ENCODE data around the gene MORN3.
"Not testable (repeated sequence)": the region's sequence is repeated elsewhere in the genome, so short reads cannot be mapped to it uniquely, and the experiment has no call there.

Gene MORN3

DNA sequence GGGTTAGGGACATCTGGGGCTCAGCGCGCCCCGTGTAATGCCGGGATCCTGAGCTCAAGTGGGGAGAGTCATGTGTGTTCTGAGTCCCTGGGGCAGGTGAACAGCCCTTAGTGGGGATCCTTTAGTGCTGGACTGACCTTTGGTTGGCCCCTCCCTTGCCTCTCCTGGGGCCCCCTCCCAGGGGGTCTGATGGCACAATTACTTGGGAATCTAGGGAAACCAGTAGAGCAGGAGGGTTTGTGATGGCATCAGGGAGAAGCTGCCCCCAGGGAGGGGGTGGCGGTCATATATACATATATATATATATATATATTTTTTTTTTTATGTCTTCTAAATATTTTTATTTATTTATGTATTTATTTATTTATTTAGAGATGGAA lies at the start of gene MORN3:
Gene MORN3, minus strand, starts transcription at position 134 of the 380 bp plus-strand sequence. CDS start 171 bp downstream, outside the sequence.
- DNase-seq (ENCODE audit: low read depth, low spot score): peak; percentile 62

GRCh38 chr12:121718653-121719239 lies 49.3 kb upstream of the MORN3 start:
- peak; percentile 26 for DNase-seq (ENCODE audit: low read depth, low spot score)

- peak; percentile 77 for DNase-seq (ENCODE audit: low read depth, low spot score)
Observed at GRCh38 chr12:121717041-121717699, 47.7 kb upstream of the MORN3 start.

DNA sequence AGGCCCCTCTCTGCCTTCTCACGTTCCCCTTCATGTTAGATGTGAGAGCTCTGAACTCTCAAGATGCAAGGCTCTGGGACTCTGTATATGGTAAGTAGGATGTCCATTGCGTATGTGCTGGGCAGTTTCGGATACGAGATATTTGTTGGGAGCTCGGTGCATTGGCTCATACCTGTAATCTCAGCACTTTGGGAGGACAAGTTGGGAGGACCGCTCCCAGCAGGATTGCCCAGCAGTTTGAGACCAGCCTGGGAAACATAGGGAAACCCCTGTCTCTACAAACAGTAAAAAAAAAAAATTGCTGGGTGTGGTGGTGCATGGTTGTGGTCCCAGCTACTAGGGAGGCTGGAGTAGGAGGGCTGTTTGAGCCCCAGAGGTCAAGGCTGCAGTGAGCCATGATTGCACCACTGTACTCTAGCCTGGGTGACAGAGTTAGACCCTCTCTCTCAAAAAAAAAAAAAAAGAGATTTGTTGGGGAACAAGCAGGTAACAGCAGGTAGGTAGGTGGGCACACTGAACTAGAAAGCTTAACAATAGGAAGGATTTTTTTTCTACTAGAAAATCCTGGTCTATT lies 46.5 kb upstream of the MORN3 start:
- DNase-seq (ENCODE audit: low read depth, low spot score): no peak

DNA sequence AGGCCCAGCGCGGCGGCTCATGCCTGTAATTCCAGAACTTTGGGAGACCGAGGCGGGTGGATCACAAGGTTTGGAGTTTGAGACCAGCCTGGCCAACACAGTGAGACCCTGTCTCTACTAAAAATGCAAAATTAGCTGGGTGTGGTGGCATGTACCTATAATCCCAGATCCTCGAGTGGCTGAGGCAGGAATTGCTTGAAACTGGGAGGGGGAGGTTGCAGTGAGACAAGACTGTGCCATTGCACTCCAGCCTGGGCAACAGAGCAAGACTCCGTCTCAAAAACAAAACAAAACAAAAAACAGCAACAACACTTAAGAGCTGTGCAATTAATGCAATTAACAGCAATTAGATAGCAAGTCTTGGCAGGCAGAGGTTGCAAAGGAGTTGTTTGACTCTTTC lies 45.6 kb upstream of the MORN3 start:
- DNase-seq (ENCODE audit: low read depth, low spot score): not testable (repeated sequence)

GRCh38 chr12:121713793-121714192 lies 44.3 kb upstream of the MORN3 start:
- no peak for DNase-seq (ENCODE audit: low read depth, low spot score)

- DNase-seq (ENCODE audit: low read depth, low spot score): peak; percentile 16
Observed at GRCh38 chr12:121713257-121713777, 43.9 kb upstream of the MORN3 start.

- peak; percentile 64 for DNase-seq (ENCODE audit: low read depth, low spot score)
Observed at GRCh38 chr12:121712461-121713256, 43.2 kb upstream of the MORN3 start, which contains the start of gene TMEM120B. TMEM120B (plus strand) TSS chr12:121712752; CDS start chr12:121712896, 144 bp downstream.

GRCh38 chr12:121712190-121712460 lies 42.7 kb upstream of the MORN3 start:
- peak; percentile 70 for DNase-seq (ENCODE audit: low read depth, low spot score)

GRCh38 chr12:121711361-121712189 lies 42.1 kb upstream of the MORN3 start:
- no peak for DNase-seq (ENCODE audit: low read depth, low spot score)

DNA sequence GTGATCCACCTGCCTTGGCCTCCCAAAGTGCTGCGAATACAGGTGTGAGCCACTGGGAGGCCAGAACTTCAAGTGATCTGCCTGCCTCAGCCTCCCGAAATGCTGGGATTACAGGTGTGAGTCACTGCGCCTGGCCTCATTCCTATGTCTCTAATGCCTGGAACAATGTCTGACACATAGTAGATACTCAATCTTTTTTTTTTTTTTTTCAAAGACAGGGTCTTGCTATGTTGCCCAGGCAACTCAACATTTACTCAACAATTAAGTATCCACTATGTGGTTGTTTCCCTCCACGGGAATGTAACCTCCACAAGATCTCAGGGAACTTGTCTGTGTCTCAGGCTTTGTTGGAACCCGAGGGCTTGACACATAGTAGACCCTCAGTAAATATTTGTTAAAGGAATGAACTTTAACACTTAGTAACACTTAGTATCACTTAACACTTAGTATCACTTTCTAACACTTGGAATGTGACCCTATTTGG lies 40.1 kb upstream of the MORN3 start:
- peak; percentile 30 for DNase-seq (ENCODE audit: low read depth, low spot score)

GRCh38 chr12:121709064-121709424 lies 39.6 kb upstream of the MORN3 start:
- not testable (repeated sequence) for DNase-seq (ENCODE audit: low read depth, low spot score)

DNA sequence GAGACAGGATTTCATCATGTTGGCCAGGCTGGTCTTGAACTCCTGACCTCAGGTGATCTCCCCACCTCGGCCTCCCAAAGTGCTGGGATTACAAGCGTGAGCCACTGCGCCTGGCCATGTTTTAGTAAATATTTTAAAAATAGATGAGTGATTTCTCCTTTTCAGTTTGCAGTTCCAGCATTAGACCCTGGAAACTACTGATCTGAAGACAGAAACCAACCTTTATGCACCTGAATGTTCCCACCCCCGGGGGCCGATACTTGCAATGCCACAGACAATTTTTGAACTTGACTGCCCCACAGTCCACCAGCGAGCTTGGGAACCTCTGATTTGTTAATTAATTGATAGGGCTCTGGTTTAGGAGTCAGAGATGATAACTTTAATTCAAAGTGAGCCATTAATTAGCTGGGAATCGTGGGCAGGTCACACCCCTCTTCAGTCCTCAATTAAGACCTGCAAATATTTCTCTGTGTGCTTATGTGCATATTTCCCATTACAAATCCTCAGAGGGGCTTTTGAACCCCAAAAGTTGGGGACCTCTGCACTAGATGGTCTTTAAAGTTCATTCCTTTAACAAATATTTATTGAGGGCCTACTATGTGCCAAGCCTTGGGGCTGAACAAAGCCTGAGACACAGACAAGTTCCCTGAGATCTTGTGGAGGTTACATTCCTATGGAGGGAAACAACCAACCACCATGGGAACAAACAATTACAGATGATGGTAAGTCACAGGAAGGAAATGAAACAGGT lies 39.0 kb upstream of the MORN3 start:
- DNase-seq (ENCODE audit: low read depth, low spot score): no peak

DNA sequence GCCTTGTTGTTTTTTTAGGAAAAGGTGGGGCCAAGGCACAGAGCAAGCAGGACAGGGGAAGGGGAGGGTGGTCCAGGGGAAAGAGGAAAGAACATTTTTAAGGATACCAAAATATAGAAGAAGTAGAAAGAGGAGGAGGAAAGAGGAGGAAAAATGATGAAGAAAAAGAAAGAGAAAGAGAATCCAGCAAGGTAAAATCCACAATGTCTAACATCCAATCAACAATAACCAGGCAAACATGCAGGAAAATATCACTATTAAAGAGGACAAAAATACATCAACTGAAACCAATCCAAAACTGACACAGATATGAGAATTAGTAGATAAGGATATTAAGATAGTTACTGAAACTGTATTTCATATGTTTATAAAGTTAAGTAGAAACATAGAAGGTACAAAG lies 36.1 kb upstream of the MORN3 start:
- no peak for DNase-seq (ENCODE audit: low read depth, low spot score)

DNA sequence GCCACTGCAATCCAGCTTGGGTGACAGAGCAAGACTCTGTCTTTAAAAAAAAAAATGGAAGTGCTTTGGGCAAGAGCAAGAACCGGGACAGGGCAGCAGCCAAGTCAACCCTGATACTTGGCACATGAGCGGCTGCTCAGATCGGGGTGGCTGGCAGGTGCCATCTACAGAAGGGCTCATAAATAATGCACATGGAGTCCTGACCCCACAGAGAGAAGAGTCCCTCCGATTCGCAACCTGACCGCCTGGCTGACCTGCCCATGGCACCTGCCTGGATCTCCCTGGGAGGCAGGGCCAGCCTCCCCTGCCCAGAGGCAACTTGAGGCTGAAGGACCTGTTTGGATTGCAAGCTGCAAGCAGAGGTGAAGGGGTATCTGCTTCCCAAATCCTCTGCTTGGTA lies 33.5 kb upstream of the MORN3 start:
- DNase-seq (ENCODE audit: low read depth, low spot score): no peak

GRCh38 chr12:121701667-121702277 lies 32.3 kb upstream of the MORN3 start:
- no peak for DNase-seq (ENCODE audit: low read depth, low spot score)

GRCh38 chr12:121697861-121698260 lies 28.4 kb upstream of the MORN3 start:
- DNase-seq (ENCODE audit: low read depth, low spot score): not testable (repeated sequence)

DNA sequence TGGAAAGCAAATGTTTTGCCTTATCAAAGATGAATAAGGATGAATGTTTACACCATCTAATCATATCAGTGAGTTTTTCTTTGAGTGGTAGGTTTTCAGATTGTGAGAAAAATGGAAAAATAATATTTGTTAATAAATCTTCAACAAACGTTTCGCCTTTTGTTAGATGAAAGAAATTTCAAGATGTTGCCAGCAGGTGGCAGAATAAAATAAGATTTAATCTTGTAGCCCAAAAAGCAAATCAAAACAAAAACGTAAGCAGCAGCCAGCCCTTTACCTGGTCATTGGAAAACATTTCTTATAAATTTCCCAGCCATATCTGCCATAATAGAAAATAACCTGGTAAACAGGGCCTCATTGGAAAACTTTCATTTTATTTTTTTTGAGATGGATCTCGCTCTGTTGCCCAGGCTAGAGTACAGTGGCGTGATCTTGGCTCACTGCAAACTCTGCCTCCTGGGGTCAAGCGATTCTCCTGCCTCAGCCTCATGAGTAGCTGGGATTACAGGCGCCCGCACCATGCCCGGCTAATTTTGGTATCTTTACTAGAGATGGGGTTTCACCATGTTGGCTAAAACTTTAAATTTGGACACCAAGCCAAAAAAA lies 27.7 kb upstream of the MORN3 start:
- no peak for DNase-seq (ENCODE audit: low read depth, low spot score)

DNA sequence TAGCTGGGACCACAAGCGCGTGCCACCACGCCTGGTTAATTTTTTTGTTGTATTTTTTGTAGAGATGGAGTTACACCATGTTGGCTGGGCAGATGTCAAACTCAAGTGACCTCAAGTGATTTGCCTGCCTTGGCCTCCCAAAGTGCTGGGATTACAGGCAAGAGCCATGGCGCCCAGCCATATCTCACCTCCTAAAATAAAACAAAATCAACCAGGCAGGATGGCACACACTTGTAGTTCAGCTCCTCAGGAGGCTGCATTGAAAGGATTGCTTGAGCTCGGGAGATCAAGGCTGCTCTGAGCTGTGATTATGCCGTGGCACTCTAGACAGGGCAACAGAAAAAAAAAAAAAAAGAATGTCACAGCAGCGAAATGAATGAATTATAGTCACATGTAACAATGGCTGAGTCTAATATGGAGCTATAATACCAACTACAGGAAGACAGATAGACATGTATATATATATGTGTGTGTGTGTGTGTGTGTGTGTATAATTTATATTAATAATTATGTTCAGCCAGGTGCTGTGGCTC lies 23.8 kb upstream of the MORN3 start:
- DNase-seq (ENCODE audit: low read depth, low spot score): no peak

All from ELF-1 (cell line).